NCI-H526 treated with DMSO at 0.1 percent for 48 hours (cell line): Measurements from ENCODE around the gene EVA1A.

ENCODE experiments used
- DNase-seq: peaks from one replicate; lab custom pipeline; 2025; lab: John Stamatoyannopoulos, UW

The EVA1A gene

DNA sequence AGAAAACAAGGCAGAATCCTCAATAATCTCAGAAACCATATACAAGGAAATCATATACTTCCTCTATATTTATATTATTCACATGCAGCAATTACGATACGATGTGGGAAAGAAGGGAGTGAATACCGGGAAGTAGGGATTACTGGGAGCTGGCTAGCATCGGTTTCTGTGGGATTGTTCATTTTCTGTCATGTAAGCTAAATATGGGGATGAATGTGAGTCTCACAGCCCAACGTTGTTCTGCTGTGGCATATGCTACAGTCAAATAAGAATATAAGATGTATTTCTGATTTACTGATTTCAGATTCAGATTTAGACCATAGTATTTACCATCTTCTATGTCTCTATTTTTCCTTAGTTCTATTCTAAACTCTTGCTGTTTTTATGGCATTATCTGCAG is 113.6 kb downstream of the EVA1A start:
- no peak for DNase-seq
